ENCODE data around the gene SCTR. TPM values are rescaled to one million over a fixed set of nuclear protein-coding genes. Genes with fewer than 3 reads are reported as not detected.

Gene SCTR
- total RNA-seq, 1 experiment from 2014 or later = not detected

- H3K4me1 Mint-ChIP-seq = no peaks in the 10 kb centered on the region
- H3K27me3 Mint-ChIP-seq (ENCODE audit: low read depth) = peaks cover 38% of the 10 kb centered on the region
- H3K36me3 Mint-ChIP-seq = no peaks in the 10 kb centered on the region
- peak; percentile 92 for ATAC-seq
- H3K4me3 Mint-ChIP-seq = no peak overlapping the region
- no peaks in the 10 kb centered on the region for H3K9me3 Mint-ChIP-seq
- H3K27ac Mint-ChIP-seq = no peak overlapping the region
- POLR2A ChIA-PET = no interaction called here
- peak; percentile 82 for DNase-seq (ENCODE audit: low spot score)
- CTCF ChIA-PET = interaction anchor here (0.6 to 2.3 kb wide), 29 partner anchors 9 to 657 kb away, joined by 3 to 19 read pairs (median 4); no protein-coding TSS in a partner anchor
- no peak for TF ChIP-seq PRRX2 (CRISPR knock-in tag; IDR thresholded peaks at IDR 0.05)
- no peak for TF ChIP-seq HMGXB4 (CRISPR knock-in tag; IDR thresholded peaks at IDR 0.05)
- peak; percentile 78; the same call in 1 of the 2 replicates for TF ChIP-seq CTCF (IDR thresholded peaks at IDR 0.05)
These were observed 6.8 kb downstream of the SCTR start for GRCh38 chr2:119517433-119517832.

GRCh38 chr2:119516121-119516520 is 8.2 kb downstream of the SCTR start:
- H3K27ac Mint-ChIP-seq = no peak overlapping the region
- no peaks in the 10 kb centered on the region for H3K4me1 Mint-ChIP-seq
- ChIA-PET CTCF (interaction anchor here (1.3 to 2.3 kb wide), 2 partner anchors 26 to 40 kb away, joined by 4 to 6 read pairs; no protein-coding TSS in a partner anchor), POLR2A (no interaction called here)
- ATAC-seq = no peak
- H3K27me3 Mint-ChIP-seq (ENCODE audit: low read depth) = peaks cover 26% of the 10 kb centered on the region
- no peaks in the 10 kb centered on the region for H3K9me3 Mint-ChIP-seq
- no peak for DNase-seq (ENCODE audit: low spot score)
- TF ChIP-seq E2F1 (CRISPR knock-in tag; IDR thresholded peaks at IDR 0.05) = no peak
- no peak for TF ChIP-seq PRDM15 (CRISPR knock-in tag; IDR thresholded peaks at IDR 0.05)
- no peak overlapping the region for H3K4me3 Mint-ChIP-seq
- H3K36me3 Mint-ChIP-seq = no peaks in the 10 kb centered on the region

GRCh38 chr2:119513832-119514231 is 10.5 kb downstream of the SCTR start:
- Mint-ChIP-seq H3K27me3 (ENCODE audit: low read depth) (peaks cover 13% of the 10 kb centered on the region; the same call in 1 of the 2 replicates), H3K9me3 (no peaks in the 10 kb centered on the region), H3K27ac (no peak overlapping the region), H3K4me3 (no peak overlapping the region), H3K36me3 (no peaks in the 10 kb centered on the region), H3K4me1 (no peaks in the 10 kb centered on the region)
- ChIA-PET CTCF (no interaction called here), POLR2A (no interaction called here)
- TF ChIP-seq STAT6 (CRISPR knock-in tag; conservative IDR thresholded peaks at IDR 0.05; ENCODE audit: low read depth) (no peak), E2F5 (CRISPR knock-in tag; IDR thresholded peaks at IDR 0.05) (no peak), PRRX2 (CRISPR knock-in tag; IDR thresholded peaks at IDR 0.05) (no peak)
- ATAC-seq (no peak), DNase-seq (ENCODE audit: low spot score) (no peak)
